ENCODE measurements around the gene ZBTB24. TPM values are rescaled to one million over a fixed set of nuclear protein-coding genes. Genes with fewer than 3 reads are reported as not detected.
A peak's percentile ranks its signal among the peaks of the same experiment; 100 is the strongest.

Gene ZBTB24
- total RNA-seq, 1 donor from 2014 or later, result 5.1 TPM

DNA sequence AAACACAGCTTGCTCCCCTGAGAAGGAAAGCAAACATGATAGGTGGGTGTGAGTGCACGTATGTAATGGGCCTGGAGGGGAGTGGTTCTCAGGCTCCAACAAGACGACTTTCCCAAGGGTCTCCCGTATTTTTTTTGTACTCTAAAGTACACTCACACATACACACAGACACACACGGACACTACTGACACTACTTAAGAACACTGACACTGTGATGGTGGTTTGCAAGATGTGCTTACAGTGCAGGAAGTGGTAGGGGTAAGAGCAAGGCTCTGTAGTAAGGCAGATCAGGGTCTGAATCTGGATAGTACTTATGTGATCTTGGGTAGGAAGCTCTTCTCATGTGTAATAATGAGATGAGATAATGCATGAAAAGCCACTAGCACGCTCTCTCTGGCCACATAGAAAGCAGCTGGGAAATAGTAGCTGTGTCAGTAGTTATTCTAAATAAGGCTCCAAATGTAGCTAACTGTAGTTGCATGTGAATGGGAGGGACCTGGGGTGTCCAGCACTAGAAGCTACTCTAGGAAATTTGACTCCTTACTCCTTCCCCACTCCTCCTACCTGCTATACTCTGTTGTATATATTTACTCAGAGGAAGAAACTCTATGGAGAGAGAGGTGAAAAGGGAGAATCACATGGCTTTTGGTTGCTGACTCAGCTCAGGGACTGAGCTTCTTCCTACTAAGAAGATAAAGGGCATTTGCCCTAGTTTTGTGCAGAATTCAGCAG lies 8.4 kb upstream of the ZBTB24 start:
- Mint-ChIP-seq H3K27me3 (ENCODE audit: unreplicated experiment) (peaks cover 4% of the 10 kb centered on the region), H3K36me3 (ENCODE audit: low read depth, unreplicated experiment) (no peaks in the 10 kb centered on the region), H3K4me1 (ENCODE audit: unreplicated experiment) (peaks cover 6% of the 10 kb centered on the region), H3K4me3 (ENCODE audit: unreplicated experiment) (no peak overlapping the region), H3K27ac (ENCODE audit: unreplicated experiment) (no peak overlapping the region), H3K9me3 (ENCODE audit: unreplicated experiment) (no peaks in the 10 kb centered on the region)
- DNase-seq (ENCODE audit: low spot score), result no peak
- TF ChIP-seq, protein P1, sequence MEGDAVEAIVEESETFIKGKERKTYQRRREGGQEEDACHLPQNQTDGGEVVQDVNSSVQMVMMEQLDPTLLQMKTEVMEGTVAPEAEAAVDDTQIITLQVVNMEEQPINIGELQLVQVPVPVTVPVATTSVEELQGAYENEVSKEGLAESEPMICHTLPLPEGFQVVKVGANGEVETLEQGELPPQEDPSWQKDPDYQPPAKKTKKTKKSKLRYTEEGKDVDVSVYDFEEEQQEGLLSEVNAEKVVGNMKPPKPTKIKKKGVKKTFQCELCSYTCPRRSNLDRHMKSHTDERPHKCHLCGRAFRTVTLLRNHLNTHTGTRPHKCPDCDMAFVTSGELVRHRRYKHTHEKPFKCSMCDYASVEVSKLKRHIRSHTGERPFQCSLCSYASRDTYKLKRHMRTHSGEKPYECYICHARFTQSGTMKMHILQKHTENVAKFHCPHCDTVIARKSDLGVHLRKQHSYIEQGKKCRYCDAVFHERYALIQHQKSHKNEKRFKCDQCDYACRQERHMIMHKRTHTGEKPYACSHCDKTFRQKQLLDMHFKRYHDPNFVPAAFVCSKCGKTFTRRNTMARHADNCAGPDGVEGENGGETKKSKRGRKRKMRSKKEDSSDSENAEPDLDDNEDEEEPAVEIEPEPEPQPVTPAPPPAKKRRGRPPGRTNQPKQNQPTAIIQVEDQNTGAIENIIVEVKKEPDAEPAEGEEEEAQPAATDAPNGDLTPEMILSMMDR (IDR thresholded peaks at IDR 0.05; ENCODE audit: unreplicated experiment), result no peak

DNA sequence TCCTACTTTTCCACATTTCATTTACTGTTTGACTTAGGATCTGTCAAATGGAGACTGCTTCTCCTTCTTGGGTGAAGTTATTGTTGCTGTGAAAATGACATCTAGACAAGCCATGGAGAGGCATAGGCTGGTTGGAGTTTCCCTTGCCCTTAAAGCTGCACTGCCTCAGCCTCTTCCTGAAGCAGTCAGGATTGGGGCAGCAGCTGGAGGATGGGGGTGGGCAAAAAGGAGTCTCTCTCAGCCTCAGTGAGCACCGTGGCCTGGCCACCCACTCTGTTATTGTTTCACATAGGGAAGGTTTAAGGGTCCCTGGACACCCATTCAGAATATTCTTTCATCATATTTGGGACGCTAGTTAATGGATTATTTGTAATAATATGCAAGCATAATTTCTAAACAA lies 7.7 kb upstream of the ZBTB24 start:
- H3K27ac Mint-ChIP-seq (ENCODE audit: unreplicated experiment), result peak overlapping the region; percentile 73
- no peaks in the 10 kb centered on the region for H3K9me3 Mint-ChIP-seq (ENCODE audit: unreplicated experiment)
- H3K27me3 Mint-ChIP-seq (ENCODE audit: unreplicated experiment), result peaks cover 3% of the 10 kb centered on the region
- no peaks in the 10 kb centered on the region for H3K36me3 Mint-ChIP-seq (ENCODE audit: low read depth, unreplicated experiment)
- no peak for DNase-seq (ENCODE audit: low spot score)
- H3K4me3 Mint-ChIP-seq (ENCODE audit: unreplicated experiment), result no peak overlapping the region
- TF ChIP-seq, protein P1 (IDR thresholded peaks at IDR 0.05; ENCODE audit: unreplicated experiment), result no peak
- H3K4me1 Mint-ChIP-seq (ENCODE audit: unreplicated experiment), result peaks cover 6% of the 10 kb centered on the region

DNA sequence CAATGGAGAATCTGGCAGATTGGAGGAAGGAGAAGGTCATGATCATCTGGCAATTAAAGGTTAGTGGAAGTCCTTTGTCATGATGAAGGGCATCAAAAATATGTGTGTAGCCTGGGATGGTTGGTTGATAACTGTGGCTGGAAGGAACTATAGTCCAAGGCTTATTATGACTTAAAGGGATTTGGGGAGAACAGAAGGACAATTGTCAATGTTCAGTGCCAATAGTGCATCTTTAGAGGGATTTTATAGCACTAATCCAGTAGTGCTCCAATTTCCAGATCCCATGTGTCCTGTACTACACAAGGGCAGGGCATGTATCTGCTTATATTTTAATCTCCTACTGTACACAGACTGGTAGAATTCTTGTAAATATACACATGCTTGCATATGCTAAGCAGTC lies 5.0 kb upstream of the ZBTB24 start:
- peaks cover 4% of the 10 kb centered on the region for H3K27me3 Mint-ChIP-seq (ENCODE audit: unreplicated experiment)

DNA sequence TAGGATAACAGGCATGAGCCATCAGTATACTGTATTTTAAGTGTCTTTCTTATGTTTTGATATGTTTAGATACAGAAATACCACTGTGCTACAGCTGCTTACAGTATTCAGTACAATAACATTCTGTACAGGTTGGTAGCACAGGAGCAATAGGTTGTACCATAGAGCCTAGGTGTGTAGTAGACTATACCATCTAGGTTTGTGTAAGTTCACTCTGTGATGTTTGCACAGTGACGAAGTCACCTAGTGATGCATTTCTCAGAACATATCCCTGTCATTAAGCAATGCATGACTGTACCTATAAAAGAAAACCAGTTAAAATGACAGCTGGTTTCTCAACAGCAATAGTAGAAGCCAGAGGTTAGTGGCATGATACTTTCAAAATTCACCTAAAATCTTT lies 3.0 kb upstream of the ZBTB24 start:
- no peaks in the 10 kb centered on the region for H3K9me3 Mint-ChIP-seq (ENCODE audit: unreplicated experiment)
- H3K4me3 Mint-ChIP-seq (ENCODE audit: unreplicated experiment), result no peak overlapping the region
- peaks cover 7% of the 10 kb centered on the region for H3K36me3 Mint-ChIP-seq (ENCODE audit: low read depth, unreplicated experiment)

More for the DNA sequence above, 5.0 kb upstream of the ZBTB24 start:
- Mint-ChIP-seq H3K27ac (ENCODE audit: unreplicated experiment) (no peak overlapping the region), H3K4me1 (ENCODE audit: unreplicated experiment) (peaks cover 11% of the 10 kb centered on the region), H3K9me3 (ENCODE audit: unreplicated experiment) (no peaks in the 10 kb centered on the region), H3K4me3 (ENCODE audit: unreplicated experiment) (no peak overlapping the region), H3K36me3 (ENCODE audit: low read depth, unreplicated experiment) (peaks cover 4% of the 10 kb centered on the region)
- no peak for DNase-seq (ENCODE audit: low spot score)
- TF ChIP-seq, protein P1 (IDR thresholded peaks at IDR 0.05; ENCODE audit: unreplicated experiment), result no peak

More for the DNA sequence above, 3.0 kb upstream of the ZBTB24 start:
- H3K27ac Mint-ChIP-seq (ENCODE audit: unreplicated experiment), result no peak overlapping the region
- H3K4me1 Mint-ChIP-seq (ENCODE audit: unreplicated experiment), result peaks cover 13% of the 10 kb centered on the region
- TF ChIP-seq, protein P1 (IDR thresholded peaks at IDR 0.05; ENCODE audit: unreplicated experiment), result no peak
- no peak for DNase-seq (ENCODE audit: low spot score)
- peaks cover 7% of the 10 kb centered on the region for H3K27me3 Mint-ChIP-seq (ENCODE audit: unreplicated experiment)

Measured in endothelial cell (in vitro differentiated cells).